ENCODE results near the gene TMEM181.
"Not testable (repeated sequence)": the region's sequence is repeated elsewhere in the genome, so short reads cannot be mapped to it uniquely, and the experiment has no call there.

GRCh38 chr6:158527858-158528257 lies 32.0 kb upstream of the TMEM181 start:
- not testable (repeated sequence) for TF ChIP-seq POLR2AphosphoS5 (IDR thresholded peaks at IDR 0.05; ENCODE audit: low read depth); CTCF (IDR thresholded peaks at IDR 0.05; ENCODE audit: insufficient read depth, low read length)

Measured in HL-60 (cell line).